AG09319 (cell line): ENCODE results near the gene PCSK6.

ENCODE experiments used
- DNase-seq: peaks from one replicate; pipeline ENCODE4 v3.0.0-alpha.2; 2010; ENCODE audit warnings: low read depth; ENCODE audit errors: extremely low read depth
- TF ChIP-seq, protein P1 (sequence below): IDR thresholded peaks from 2 replicates; pipeline ENCODE4 v1.5.1; 2011; ENCODE audit warnings: low read depth, mild to moderate bottlenecking, inconsistent platforms, low read length, moderate library complexity

Gene PCSK6

DNA sequence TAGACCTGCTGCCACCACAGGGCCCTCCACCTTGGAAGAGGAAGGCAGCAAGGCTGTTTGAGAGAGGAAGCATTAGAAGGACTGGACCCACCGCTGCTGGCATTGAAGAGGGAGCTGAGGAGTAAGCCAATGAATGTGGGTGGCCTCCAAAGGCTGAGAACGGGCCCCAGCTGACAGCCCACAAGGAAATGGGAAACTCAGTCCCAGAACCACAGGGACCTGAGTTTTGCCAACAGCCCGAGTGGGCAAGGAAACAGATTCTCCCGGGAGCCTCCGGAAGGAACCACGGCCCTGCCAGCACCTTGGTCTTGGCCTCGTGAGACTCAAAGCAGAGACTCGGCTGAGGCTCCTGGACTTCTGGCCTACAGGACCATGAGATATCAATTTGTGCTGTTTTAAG is 99.0 kb downstream of the PCSK6 start:
- DNase-seq: no peak
- TF ChIP-seq, protein P1, sequence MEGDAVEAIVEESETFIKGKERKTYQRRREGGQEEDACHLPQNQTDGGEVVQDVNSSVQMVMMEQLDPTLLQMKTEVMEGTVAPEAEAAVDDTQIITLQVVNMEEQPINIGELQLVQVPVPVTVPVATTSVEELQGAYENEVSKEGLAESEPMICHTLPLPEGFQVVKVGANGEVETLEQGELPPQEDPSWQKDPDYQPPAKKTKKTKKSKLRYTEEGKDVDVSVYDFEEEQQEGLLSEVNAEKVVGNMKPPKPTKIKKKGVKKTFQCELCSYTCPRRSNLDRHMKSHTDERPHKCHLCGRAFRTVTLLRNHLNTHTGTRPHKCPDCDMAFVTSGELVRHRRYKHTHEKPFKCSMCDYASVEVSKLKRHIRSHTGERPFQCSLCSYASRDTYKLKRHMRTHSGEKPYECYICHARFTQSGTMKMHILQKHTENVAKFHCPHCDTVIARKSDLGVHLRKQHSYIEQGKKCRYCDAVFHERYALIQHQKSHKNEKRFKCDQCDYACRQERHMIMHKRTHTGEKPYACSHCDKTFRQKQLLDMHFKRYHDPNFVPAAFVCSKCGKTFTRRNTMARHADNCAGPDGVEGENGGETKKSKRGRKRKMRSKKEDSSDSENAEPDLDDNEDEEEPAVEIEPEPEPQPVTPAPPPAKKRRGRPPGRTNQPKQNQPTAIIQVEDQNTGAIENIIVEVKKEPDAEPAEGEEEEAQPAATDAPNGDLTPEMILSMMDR: no peak

DNA sequence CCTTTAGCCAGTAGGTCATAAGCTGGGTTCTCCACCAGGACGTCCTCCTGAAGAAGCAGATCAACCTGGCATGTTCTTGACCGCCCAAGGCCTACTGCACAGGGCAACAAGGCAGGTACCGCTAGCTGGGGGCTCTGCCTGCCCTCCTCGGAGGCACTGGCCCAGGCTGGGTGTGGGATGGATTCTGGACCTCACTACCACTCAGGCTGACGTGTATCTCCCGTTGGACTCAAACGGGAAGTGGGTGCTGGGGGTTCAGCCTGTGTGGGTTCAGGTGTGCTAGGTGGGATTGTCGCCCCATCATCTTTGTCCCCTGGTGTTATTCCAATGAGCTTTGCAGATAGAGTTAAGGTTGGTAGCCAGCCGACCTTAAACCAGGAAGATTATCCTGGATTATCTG is 99.4 kb downstream of the PCSK6 start:
- DNase-seq: no peak
- TF ChIP-seq, protein P1: no peak

DNA sequence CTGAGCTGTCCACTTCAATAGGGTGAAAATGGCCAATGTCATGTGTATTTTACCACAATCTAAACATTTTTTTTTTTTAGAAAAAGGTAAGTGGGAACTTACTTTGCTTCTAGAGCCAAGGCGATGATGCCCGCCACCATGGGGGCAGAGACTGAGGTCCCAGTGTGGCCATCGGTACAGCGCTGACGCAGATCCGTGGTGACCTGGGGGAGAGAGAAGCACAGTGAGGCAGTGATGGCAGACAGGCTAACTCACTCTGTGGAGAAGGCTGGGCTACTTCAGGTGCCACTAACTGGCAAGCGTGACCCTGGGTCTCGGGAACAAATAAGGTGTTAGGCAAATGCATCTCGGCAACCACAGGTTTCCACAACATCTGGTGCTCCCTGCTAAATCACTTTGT is 100.1 kb downstream of the PCSK6 start:
- no peak for DNase-seq
- TF ChIP-seq, protein P1: no peak

DNA sequence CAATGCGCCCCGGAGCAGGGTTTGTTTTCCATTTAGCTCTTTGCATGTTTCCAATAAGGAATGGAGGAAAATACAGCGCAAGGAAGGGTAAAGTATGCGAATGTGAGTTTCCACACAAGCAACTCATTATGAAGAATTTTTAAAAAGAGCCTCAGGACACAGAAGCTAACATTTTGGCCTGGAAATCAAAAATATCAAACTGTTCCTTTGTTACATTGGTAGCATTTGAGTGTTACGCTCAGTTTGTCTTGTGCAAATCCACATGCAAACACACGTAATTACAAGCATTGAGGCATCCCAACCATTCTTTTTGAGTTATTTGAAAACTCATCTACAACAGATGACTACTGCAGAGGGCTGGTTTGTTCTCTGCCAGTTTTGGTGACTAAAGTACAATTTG is 101.5 kb downstream of the PCSK6 start:
- DNase-seq: no peak
- TF ChIP-seq, protein P1: no peak

DNA sequence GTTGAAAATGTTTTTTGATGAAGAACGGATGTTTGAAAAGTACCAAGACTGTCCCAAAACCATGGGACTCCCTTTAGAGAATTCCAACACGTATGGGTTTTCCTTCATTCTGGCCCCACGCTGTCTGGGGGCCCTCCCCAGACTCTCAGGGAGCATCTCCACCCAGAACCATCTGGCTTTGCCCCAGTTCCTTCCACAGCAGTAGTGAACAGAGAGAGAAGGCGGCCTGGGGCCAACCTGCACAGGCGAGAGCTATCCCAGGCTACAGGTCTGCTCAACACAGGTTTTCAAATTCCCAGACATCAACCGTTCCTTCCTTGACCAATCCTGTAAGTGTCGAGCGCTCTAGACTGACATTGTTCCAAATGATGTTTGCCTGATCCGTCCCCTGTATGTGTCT is 101.9 kb downstream of the PCSK6 start:
- TF ChIP-seq, protein P1: no peak
- no peak for DNase-seq

DNA sequence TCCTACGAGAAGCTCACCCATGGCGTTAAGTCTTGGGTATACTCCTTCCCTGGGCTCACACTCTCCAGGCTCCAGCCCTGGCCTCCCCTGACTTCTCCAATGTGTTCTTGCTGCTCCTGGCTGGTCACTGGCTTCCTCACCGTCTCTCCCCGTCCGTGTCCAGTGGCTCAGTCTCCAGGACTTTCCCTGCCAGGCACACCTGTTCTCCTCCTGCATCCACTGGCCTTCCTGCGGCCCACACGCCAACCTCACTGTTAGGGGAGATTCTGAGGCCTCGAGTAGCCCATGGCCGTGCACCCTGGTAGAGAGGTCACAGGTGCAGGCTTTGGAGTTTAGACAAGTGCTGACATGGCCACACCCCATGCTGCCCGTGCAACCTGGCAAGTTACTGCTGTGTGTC is 102.5 kb downstream of the PCSK6 start:
- TF ChIP-seq, protein P1: no peak
- DNase-seq: no peak

DNA sequence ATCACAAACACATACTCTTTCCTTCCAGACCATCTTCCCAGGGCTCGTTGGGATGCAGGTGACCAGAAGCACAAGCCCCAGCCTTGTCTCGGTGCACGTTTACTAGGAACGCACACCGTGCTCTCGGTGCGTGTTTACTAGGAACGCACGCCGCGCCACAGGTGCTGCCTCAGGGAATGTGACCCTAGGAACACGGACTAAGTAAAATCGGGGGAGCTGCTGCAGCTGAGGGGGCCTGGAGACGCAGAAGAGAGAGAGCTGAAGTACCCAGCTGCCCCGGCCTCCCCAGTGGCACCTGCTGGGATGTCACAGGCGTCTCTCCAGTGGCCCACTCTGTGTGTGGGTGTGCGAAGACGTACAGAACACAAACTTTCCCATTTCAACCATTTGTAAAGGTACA is 103.5 kb downstream of the PCSK6 start:
- DNase-seq: no peak
- TF ChIP-seq, protein P1: no peak
